ENCODE measurements around the gene ALG3.
A peak's percentile ranks its signal among the peaks of the same experiment; 100 is the strongest.

Gene ALG3

GRCh38 chr3:184259878-184260723 is 11.3 kb upstream of the ALG3 start:
- TF ChIP-seq TAF1 (IDR thresholded peaks at IDR 0.05; ENCODE audit: borderline replicate concordance, insufficient read depth, low read length) (no peak), REST (IDR thresholded peaks at IDR 0.05; ENCODE audit: insufficient read depth in 1 of 2, low read depth in 2 of 2, low read length in 2 of 2) (peak; percentile 84 to 91), POLR2AphosphoS5 (IDR thresholded peaks at IDR 0.05; ENCODE audit: low read depth, low read length) (no peak)

- TF ChIP-seq POLR2AphosphoS5 (IDR thresholded peaks at IDR 0.05; ENCODE audit: low read depth, low read length) (no peak), FOXP2 (optimal IDR thresholded peaks at IDR 0.05; ENCODE audit: borderline replicate concordance, extremely low read depth, extremely low read length, insufficient read depth) (no peak), SIN3A (IDR thresholded peaks at IDR 0.05; ENCODE audit: borderline replicate concordance, insufficient read depth, low read length) (no peak), REST (IDR thresholded peaks at IDR 0.05; ENCODE audit: insufficient read depth in 1 of 2, low read depth in 2 of 2, low read length in 2 of 2) (no peak), TAF1 (IDR thresholded peaks at IDR 0.05; ENCODE audit: borderline replicate concordance, insufficient read depth, low read length) (no peak)
These were observed 10.7 kb upstream of the ALG3 start for GRCh38 chr3:184259396-184259877.

GRCh38 chr3:184258926-184259325 is 10.2 kb upstream of the ALG3 start:
- no peak for TF ChIP-seq FOXP2 (optimal IDR thresholded peaks at IDR 0.05; ENCODE audit: borderline replicate concordance, extremely low read depth, extremely low read length, insufficient read depth)
- no peak for TF ChIP-seq TAF1 (IDR thresholded peaks at IDR 0.05; ENCODE audit: borderline replicate concordance, insufficient read depth, low read length)
- TF ChIP-seq REST (IDR thresholded peaks at IDR 0.05; ENCODE audit: insufficient read depth in 1 of 2, low read depth in 2 of 2, low read length in 2 of 2): no peak
- no peak for TF ChIP-seq SIN3A (IDR thresholded peaks at IDR 0.05; ENCODE audit: borderline replicate concordance, insufficient read depth, low read length)
- no peak for TF ChIP-seq POLR2AphosphoS5 (IDR thresholded peaks at IDR 0.05; ENCODE audit: low read depth, low read length)

GRCh38 chr3:184257083-184257915 is 8.5 kb upstream of the ALG3 start:
- TF ChIP-seq REST (IDR thresholded peaks at IDR 0.05; ENCODE audit: insufficient read depth in 1 of 2, low read depth in 2 of 2, low read length in 2 of 2): no peak
- no peak for TF ChIP-seq FOXP2 (optimal IDR thresholded peaks at IDR 0.05; ENCODE audit: borderline replicate concordance, extremely low read depth, extremely low read length, insufficient read depth)
- TF ChIP-seq POLR2AphosphoS5 (IDR thresholded peaks at IDR 0.05; ENCODE audit: low read depth, low read length): no peak
- TF ChIP-seq TAF1 (IDR thresholded peaks at IDR 0.05; ENCODE audit: borderline replicate concordance, insufficient read depth, low read length): no peak
- TF ChIP-seq SIN3A (IDR thresholded peaks at IDR 0.05; ENCODE audit: borderline replicate concordance, insufficient read depth, low read length): no peak

Measured in PFSK-1 (cell line).